SHP77 (cell line): ENCODE measurements around the gene SLAIN1.
"Not testable (repeated sequence)": the region's sequence is repeated elsewhere in the genome, so short reads cannot be mapped to it uniquely, and the experiment has no call there.

ENCODE experiments used
- DNase-seq, 2 experiments: peaks; one replicate each; lab custom pipeline; 2025; lab: John Stamatoyannopoulos, UW

SLAIN1 gene

GRCh38 chr13:77697217-77698103, at the start of gene SLAIN1:
SLAIN1 (plus strand) TSS chr13:77697687; CDS start chr13:77697914, 227 bp downstream.
- DNase-seq, result peak; percentile 76 to 81

- DNase-seq, result no peak
These were observed 47.1 kb upstream of the SLAIN1 start for GRCh38 chr13:77650409-77650808.

GRCh38 chr13:77653301-77653700, 44.2 kb upstream of the SLAIN1 start:
- no peak for DNase-seq

- not testable (repeated sequence) for DNase-seq
These were observed 37.5 kb upstream of the SLAIN1 start for GRCh38 chr13:77660016-77660415.

DNA sequence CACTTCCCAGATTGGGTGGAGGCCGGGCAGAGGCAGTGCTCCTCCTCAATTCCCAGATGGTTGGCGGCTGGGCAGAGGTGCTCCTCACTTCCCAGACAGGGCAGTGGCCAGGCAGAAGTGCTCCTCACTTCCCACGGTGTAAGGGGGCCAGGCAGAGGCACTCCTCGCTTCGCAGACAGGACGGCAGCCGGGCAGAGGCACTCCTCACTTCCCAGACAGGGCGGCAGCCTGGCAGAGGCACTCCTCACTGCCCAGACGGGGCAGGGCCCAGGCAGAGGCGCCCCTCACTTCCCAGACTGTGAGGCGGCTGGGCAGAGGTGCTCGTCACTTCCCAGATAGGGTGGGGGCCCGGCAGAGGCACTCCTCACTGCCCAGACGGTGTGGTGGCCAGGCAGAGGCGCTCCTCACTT, 36.6 kb upstream of the SLAIN1 start:
- DNase-seq, result no peak

DNA sequence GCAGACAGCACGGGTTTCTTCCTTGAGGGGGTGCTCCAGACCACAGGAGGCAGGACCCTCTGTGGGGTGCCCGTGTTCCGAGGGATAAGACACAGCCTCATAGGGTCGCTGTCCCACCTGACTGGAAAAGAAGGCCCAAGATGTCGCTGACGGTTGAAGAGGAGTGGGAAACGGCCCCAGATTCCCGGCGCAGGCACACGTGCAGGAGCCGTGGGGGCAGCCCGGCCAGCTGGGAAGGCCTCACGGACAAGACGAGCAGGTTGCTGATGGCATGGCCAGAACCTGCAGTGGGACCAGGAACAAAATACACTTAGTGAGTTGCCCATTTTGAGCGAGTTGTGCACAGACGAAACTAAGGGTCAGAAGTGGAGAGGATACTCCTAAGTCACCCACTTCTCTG, 35.2 kb upstream of the SLAIN1 start:
- not testable (repeated sequence) for DNase-seq

DNA sequence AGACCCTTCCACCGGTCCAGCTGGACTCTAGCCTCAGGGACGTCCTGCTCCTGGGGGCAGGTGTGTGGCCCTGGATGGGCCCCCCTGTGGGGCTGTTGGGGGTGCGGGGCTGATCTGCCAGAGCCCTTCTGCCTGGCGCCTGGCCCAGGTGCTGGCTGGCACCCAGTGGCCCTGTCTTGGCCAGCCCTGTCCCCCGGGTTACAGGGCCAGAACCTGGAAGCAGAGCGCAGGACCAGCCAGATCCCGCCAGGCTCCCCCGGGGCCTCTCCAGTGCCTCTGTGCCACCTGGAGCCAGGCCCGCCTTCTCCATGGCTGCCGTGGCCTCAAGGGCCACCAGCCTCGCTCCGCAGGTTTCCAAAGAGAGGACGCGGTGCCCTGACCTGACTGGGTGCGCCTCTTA, 34.7 kb upstream of the SLAIN1 start:
- not testable (repeated sequence) for DNase-seq

DNA sequence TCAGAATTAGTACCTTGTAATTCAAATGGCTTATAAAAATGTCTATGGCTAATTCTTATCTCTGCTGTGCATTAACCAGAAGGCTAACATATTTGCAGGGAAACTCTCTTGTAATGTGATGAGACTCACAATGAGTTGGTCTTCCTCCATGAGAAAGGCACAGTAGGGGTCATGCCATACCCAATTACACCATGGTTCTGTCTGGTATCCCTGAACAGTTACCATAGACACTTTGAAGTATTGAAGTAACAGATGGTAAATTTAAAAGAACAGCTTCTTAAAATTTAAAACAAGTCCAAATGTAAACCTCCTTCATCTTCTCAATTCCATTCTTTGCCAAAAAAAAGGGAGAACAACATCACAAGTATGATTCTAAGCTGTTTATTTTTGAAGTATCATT, 22.6 kb upstream of the SLAIN1 start:
- DNase-seq, result no peak

DNA sequence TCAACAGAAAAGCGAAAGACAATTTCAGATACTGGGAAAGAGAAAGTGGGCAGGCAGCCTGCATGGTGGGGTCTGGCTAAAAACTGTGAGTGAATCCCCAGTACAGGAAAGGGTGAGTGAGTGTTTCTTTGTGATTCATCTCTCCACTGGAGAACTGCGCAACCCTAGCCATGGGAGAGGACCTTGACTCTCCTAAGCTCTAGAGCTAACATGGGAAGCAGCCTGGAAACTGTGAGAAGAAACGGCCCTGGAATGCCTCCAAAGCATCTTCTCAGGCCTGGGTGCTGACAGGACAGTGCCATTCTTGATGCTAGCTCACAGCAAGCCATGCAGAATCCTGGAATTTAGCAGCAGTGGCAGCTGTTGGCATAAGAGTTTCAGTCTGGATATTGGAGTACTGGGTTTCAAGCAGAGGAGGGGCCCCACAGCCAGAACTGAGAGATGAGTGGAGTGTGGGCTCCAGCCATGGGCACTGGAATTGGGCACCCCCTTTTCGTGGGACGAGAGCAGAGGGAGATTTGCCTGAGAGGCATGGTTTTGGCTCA, 18.7 kb upstream of the SLAIN1 start:
- DNase-seq, result no peak

DNA sequence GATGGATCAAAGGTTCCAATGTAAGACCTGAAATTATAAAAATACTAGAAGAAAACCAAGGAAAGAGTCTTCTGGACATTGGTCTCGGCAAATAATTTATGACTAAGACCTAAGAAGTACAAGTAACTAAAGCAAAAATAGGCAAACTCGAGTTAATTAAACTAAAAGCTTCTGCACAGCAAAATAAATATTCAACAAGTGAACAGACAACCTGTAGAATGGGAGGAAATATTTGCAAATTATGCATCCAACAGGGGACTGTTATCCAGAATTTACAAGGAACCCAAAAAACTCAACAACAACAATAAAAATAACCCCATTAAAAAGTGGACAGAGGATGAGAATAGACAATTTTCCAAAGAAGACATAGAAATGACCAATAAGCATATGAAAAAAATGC, 9.7 kb upstream of the SLAIN1 start:
- DNase-seq, result no peak

DNA sequence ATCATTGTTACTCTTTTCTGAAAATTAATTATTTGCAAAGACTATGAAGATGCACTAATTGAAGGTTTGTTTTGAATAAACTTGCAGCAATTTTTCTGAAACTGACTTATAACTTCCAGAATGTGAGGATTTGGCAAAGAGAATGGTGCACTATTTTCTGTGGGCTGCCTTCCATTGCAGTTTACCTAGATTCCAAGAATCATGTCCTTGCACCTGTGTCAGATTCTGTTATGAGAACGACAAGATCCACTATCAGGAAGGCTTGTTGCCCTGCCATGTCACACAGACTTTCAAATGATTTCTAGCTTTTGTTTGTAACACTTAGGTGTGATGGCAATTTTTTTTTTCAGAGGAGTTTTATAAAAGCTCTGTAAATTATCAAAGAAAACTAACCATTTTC, 5.6 kb upstream of the SLAIN1 start:
- no peak for DNase-seq

GRCh38 chr13:77692746-77693448, 4.6 kb upstream of the SLAIN1 start:
- DNase-seq, result no peak

- no peak for DNase-seq
These were observed 4.0 kb upstream of the SLAIN1 start for GRCh38 chr13:77693449-77693940.

DNA sequence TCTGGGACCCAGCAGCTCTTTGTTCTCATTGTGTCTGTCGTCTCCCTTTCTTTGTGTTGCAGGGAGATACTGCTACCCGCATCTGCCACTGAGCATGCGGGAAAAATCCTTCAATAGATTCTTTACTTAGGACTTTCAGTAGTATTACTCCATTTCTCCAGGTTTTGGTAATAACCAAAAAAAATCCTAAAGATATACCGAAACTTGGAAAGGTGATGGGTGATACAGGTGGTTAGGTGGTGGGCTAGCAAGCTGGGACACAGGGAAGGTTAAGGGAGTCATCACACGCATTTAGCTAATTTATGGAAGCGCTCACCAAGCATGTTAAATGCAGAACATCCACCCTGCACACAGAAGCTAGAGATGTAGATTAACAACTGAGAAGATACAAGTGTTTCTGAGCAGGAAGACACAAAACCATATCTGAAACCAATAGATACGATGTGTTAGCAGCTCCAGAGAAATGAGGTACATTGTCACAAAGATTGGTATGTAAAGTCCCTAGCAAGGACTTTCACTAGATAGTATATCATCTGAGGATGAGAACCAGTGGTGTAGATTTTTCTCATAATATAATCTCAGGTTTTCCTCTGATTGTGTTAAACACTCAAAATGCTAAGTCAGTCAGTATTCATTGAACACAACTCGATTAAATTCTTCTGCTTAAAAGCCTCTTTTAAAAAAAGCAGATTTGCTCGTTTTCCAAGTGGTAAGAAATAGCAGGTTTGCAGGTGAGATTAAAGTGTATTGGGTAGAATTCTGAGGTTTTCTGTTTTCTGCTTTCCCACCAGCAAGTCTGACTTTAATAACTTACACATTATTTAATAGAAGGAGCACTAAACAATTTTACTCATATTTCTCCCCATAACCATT, 1.2 kb upstream of the SLAIN1 start:
- peak; percentile 38 to 49 for DNase-seq

GRCh38 chr13:77696879-77697216, 639 bp upstream of the SLAIN1 start:
- DNase-seq, result peak in 1 of 2 experiments; percentile 40

GRCh38 chr13:77698201-77699058, 943 bp downstream of the SLAIN1 start:
- DNase-seq, result peak in 1 of 2 experiments; percentile 29

DNA sequence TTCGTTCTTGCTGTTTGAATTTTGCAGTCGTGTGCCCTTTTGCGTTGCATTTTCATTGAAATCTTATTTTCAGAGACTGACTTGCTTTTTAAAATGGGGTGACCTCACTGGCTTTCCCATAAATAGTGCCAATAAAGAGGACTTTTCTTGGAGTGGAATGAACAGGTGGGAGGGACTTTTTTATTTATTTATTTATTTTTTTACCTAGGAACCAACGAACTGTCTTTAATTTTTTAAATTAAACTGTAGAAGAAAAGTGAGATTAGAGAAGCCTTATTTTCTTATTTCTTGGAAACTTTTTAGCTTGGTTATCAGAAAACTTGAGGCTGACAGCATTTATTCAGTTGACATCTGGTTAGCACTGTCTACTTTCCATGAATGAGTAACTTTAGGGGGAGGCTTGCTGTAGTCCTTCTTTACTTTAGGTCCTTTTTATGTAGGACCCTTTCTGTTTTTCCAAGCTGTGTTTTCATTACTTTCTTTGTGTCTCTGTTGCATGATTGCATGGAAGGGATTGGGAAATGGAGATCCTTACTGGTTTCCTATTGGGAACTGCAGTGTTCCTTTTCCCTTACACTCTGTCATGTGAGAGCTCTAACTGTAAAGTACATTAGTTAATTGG, 1.7 kb downstream of the SLAIN1 start:
- no peak for DNase-seq

- no peak for DNase-seq
These were observed 3.8 kb downstream of the SLAIN1 start for GRCh38 chr13:77701305-77701704.

DNA sequence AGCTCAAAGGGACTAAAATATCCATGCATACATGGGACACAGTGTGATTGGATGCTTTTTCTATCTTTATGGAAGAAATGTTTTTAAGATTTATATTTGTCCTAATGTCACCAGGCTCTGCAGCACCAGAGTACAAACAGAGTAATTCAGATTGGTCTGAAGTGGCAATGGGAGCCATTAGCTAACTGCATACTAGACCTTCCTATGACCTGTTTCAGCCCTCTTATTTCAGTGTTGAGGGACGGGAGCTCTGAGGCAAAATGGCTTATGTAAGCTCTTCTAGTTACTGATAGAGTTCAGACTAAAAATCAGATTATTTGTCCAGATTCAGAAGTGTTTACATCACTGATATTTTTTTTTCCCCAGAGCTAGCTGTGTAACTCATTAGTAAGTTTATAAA, 4.9 kb downstream of the SLAIN1 start:
- no peak for DNase-seq

DNA sequence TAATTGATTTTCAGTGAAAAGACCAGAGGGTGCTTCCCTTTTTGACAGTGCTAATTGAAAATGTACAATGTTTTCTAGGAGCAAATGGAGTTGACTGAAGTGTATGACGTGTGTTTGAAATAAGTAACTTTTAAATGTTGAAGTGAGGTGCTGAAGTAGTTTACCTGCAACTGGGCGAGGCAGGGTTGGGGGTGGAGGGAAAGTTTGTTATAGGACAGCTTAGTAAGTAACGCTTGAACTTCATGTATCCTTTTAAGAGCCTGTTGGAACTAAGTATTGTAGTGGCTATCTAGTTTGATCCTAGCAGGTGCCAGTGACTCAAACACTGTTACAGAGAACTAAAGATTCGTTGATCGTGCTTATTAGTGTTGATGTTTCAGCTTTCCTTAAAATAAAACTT, 5.9 kb downstream of the SLAIN1 start:
- DNase-seq, result no peak
